Heart left ventricle (tissue), 16 donors: ENCODE data around the gene CDC42EP5. TPM values are rescaled to one million over a fixed set of nuclear protein-coding genes. Genes with fewer than 3 reads are reported as not detected.
A peak's percentile ranks its signal among the peaks of the same experiment; 100 is the strongest.

ENCODE experiments used
- ATAC-seq, 4 donors: fragments of 200-7000 bp; cut with Tn5 transposase; one replicate each; pipeline ENCODE4 v1.9.1; 2020 to 2022; ENCODE audit warnings: moderate library complexity in 4 of 4, mild to moderate bottlenecking in 3 of 4, moderate number of reproducible peaks in 1 of 4
- DNase-seq, 5 donors: peaks; one replicate each; pipeline ENCODE4 v3.0.0-alpha.2; 2020
- H3K27ac ChIP-seq, 12 donors: fragments of 200-600 bp; sonication (generic) in 4 of 12; one replicate each; pipeline versions ENCODE4 v1.5.0 to v1.8.0; 2016 to 2022; ENCODE audit warnings: mild to moderate bottlenecking in 2 of 12
- H3K27me3 ChIP-seq, 9 donors: fragments of 200-600 bp; sonication (generic) in 2 of 9; one replicate each; pipeline versions ENCODE4 v1.5.1 to v1.8.0; 2016 to 2022; ENCODE audit warnings: mild to moderate bottlenecking in 3 of 9
- H3K36me3 ChIP-seq, 9 donors: fragments of 200-600 bp; sonication (generic) in 2 of 9; one replicate each; pipeline versions ENCODE4 v1.5.0 to v1.8.0; 2018 to 2022; ENCODE audit warnings: mild to moderate bottlenecking in 2 of 9
- H3K4me1 ChIP-seq, 12 donors: fragments of 200-600 bp; sonication (generic) in 4 of 12; one replicate each; pipeline versions ENCODE4 v1.5.0 to v1.8.0; 2016 to 2022; ENCODE audit warnings: mild to moderate bottlenecking in 3 of 12
- H3K4me3 ChIP-seq, 12 donors: fragments of 200-600 bp; sonication (generic) in 4 of 12; one replicate each; pipeline versions ENCODE4 v1.5.0 to v1.8.0; 2017 to 2022; ENCODE audit warnings: mild to moderate bottlenecking in 9 of 12, moderate library complexity in 4 of 12
- H3K9me3 ChIP-seq, 12 donors: fragments of 200-600 bp; sonication (generic) in 4 of 12; one replicate each; pipeline versions ENCODE4 v1.5.0 to v1.8.0; 2016 to 2022; ENCODE audit warnings: mild to moderate bottlenecking in 1 of 12
- CTCF ChIP-seq, 12 donors: fragments of 200-600 bp; sonication (generic) in 4 of 12; IDR thresholded peaks; one replicate each; pipeline versions ENCODE4 v1.5.0 to v1.8.0; 2018 to 2022; ENCODE audit warnings: antibody characterized with exemption in 12 of 12, mild to moderate bottlenecking in 5 of 12
- POLR2A ChIP-seq, 2 donors: fragments of 450-650 bp; IDR thresholded peaks; one replicate each; pipeline ENCODE4 v1.6.1; 2017; ENCODE audit warnings: antibody characterized with exemption in 2 of 2, mild to moderate bottlenecking in 2 of 2, moderate library complexity in 2 of 2
- WGBS, 4 donors: extraction: QIAGEN DNeasy Blood & Tissue Kit in 2 of 4; methylation state at CpG; one replicate each; pipeline versions ENCODE4 v1.1.5 to v1.1.7; 2013 to 2018; 5-methylcytosine and 5-hydroxymethylcytosine counted together
- intact Hi-C, 10 donors: fragments of 100-400 bp; cut with DNase I; formaldehyde crosslinking; loops; one replicate each; pipeline versions ENCODE4 v1.11.1 to v1.14.2; 2022
- long read RNA-seq, 3 donors: library from polyadenylated mRNA; unstranded; transcript quantifications; one replicate each; pipeline ENCODE4 v2.0.0, GENCODE V29; 2020 to 2021
- polyA plus RNA-seq, 2 donors: library from polyadenylated mRNA; stranded (reverse); fragments of 200-250 nt; gene quantifications; one replicate each; pipeline ENCODE4 v1.2.3, GENCODE V29; 2013
- total RNA-seq, 9 donors: library from RNA; depleted of rRNA in 2 of 9; stranded (reverse); fragments of >200 nt in 2 of 9; fragmentation: NEBNext Ultra II Directional in 3 of 9; extraction: Animal tissue kit (Norgen Biotek cat#: 25700) in 3 of 9; gene quantifications; one replicate each; pipeline versions ENCODE4 v1.1.0 to v1.2.4, GENCODE V29; 2016 to 2023
- donor health status: ischemic (EF 13 %, LVEDD 7.1; RV severe dilation, severe dysfunction).
- donor health status: healthy with polysubstance abuse.
- donor health status: DM: no; HTN: yes; CAD: no.
- donor health status: DM: no; HTN: no; CAD: no.
- donor health status: ischemic (EF 25% LVEDD 6.9; RV normal size, moderate dysfunction).
- donor health status: ischemic (EF 25% LVEDD 5.7; RV mildly dilated, moderate dysfunction).
- donor health status: healthy.
- donor health status: DM: yes; HTN: yes; CAD: no.
- donor health status: ischemic (EF 35%, LVEDD 5.7; RV mildly dilated, moderate dysfunction).
- donor health status: nonischemic (EF 11% LVEDD 7.7; RV severe dilation, severe dysfunction).
- donor health status: DM: yes; HTN: yes; CAD: no.
- donor health status: PGD.
- donor health status: ischemic (EF 29% LVEDD 5.4; RV normal size, mild dysfunction).
- donor health status: nonischemic (EF 23%, LVEDD 6.1; RV moderate dilation, normal function).

The CDC42EP5 gene, protein sequence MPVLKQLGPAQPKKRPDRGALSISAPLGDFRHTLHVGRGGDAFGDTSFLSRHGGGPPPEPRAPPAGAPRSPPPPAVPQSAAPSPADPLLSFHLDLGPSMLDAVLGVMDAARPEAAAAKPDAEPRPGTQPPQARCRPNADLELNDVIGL
- total RNA-seq (10 to 100 TPM in 5 of 9 donors, 1 to 10 TPM in 4; 5.6 to 16.3 (median 11.4) TPM), polyA plus RNA-seq (1 to 10 TPM; 7.1 to 8.7 TPM)
- long read RNA-seq, donor 1, partial matches to known transcripts = 1 of 2 reads
- long read RNA-seq, donor 1, other reads (novel, unspliced or antisense) = 0 of 2 reads
- long read RNA-seq, donor 2, partial matches to known transcripts = 0 of 2 reads
- long read RNA-seq, donor 2, other reads (novel, unspliced or antisense) = 0 of 2 reads
- long read RNA-seq, donor 3 = 0 reads

GRCh38 chr19:54473071-54473891 is at the start of gene CDC42EP5:
TSS of gene CDC42EP5 (minus strand) at chr19:54473296. CDS start at chr19:54465547, 7,749 bp downstream.
- TF ChIP-seq CTCF (IDR thresholded peaks at IDR 0.05) = no peak
- peak in 1 of 2 donors; percentile 47 for TF ChIP-seq POLR2A (IDR thresholded peaks at IDR 0.05)
- DNase-seq (peak; percentile 77 to 87 (median 85)), ATAC-seq (peak; percentile 92 to 95 (median 93))
- Histone ChIP-seq H3K4me3 (peak within 1 kb of the TSS in 11 of 12 donors; percentile 29 to 73 (median 54)), H3K27me3 (peaks cover 0 to 60% (median 5%) of the 10 kb centered on the region in 9 donors), H3K36me3 (no peaks in the 10 kb centered on the region), H3K9me3 (no peaks in the 10 kb centered on the region), H3K4me1 (peaks cover 6 to 38% (median 26%) of the 10 kb centered on the region in 12 donors), H3K27ac (peak within 1 kb of the TSS; percentile 47 to 89 (median 82))
- WGBS, 4 donors = 7 to 9% (median 7%) methylated on average over 11 to 14 of the region's 14 CpGs
- intact Hi-C loops = no loop called here

GRCh38 chr19:54521860-54522513 is 48.9 kb upstream of the CDC42EP5 start:
- no peak for TF ChIP-seq POLR2A (IDR thresholded peaks at IDR 0.05)
- TF ChIP-seq CTCF (IDR thresholded peaks at IDR 0.05) = no peak
- Histone ChIP-seq H3K9me3 (no peaks in the 10 kb centered on the region), H3K27ac (no peak overlapping the region), H3K4me1 (peaks cover 0 to 20% (median 0%) of the 10 kb centered on the region in 12 donors), H3K4me3 (no peak overlapping the region), H3K27me3 (peaks cover 0 to 40% (median 0%) of the 10 kb centered on the region in 9 donors), H3K36me3 (no peaks in the 10 kb centered on the region)
- WGBS, 4 donors = 75 to 84% (median 81%) methylated on average over 5 to 6 of the region's 6 CpGs
- intact Hi-C loops = no loop called here
- ATAC-seq (no peak), DNase-seq (no peak)

GRCh38 chr19:54521022-54521859 is 48.1 kb upstream of the CDC42EP5 start:
- Histone ChIP-seq H3K9me3 (no peaks in the 10 kb centered on the region), H3K4me1 (peaks cover 0 to 20% (median 0%) of the 10 kb centered on the region in 12 donors), H3K27ac (no peak overlapping the region), H3K27me3 (peaks cover 0 to 44% (median 0%) of the 10 kb centered on the region in 9 donors), H3K4me3 (no peak overlapping the region), H3K36me3 (no peaks in the 10 kb centered on the region)
- 16 to 62% (median 48%) methylated on average over 14 to 18 of the region's 18 CpGs for WGBS, 4 donors
- intact Hi-C loops = no loop called here
- TF ChIP-seq CTCF (IDR thresholded peaks at IDR 0.05) = no peak
- TF ChIP-seq POLR2A (IDR thresholded peaks at IDR 0.05) = no peak
- DNase-seq (no peak), ATAC-seq (no peak)
